Endodermal cell (in vitro differentiated cells): ENCODE results near the gene LDAH. TPM values are rescaled to one million over a fixed set of nuclear protein-coding genes. Genes with fewer than 3 reads are reported as not detected.

Experiments
- DNase-seq: peaks from one replicate; pipeline ENCODE4 v3.0.0-alpha.2; 2017
- H3K27ac ChIP-seq: 2 replicates; pipeline ENCODE4 v1.5.1; 2013; ENCODE audit warnings: mild to moderate bottlenecking, low read depth, low read length, moderate library complexity
- H3K27me3 ChIP-seq: 2 replicates; pipeline ENCODE4 v1.6.1; 2013; ENCODE audit warnings: mild to moderate bottlenecking, low read length, moderate library complexity; ENCODE audit not compliant: insufficient read depth, control insufficient read depth, poor library complexity, severe bottlenecking
- H3K36me3 ChIP-seq: 2 replicates; pipeline ENCODE4 v1.7.0; 2013; ENCODE audit warnings: mild to moderate bottlenecking, low read length, moderate library complexity; ENCODE audit not compliant: control insufficient read depth, insufficient read depth
- H3K4me1 ChIP-seq: one replicate; pipeline ENCODE4 v1.7.0; 2013; ENCODE audit warnings: low read length; ENCODE audit not compliant: control insufficient read depth, insufficient read depth
- H3K4me3 ChIP-seq: 2 replicates; pipeline ENCODE4 v1.5.1; 2013; ENCODE audit warnings: mild to moderate bottlenecking, low read length, moderate library complexity
- H3K9ac ChIP-seq: 2 replicates; pipeline ENCODE4 v1.6.1; 2013; ENCODE audit warnings: mild to moderate bottlenecking, low read length, moderate library complexity; ENCODE audit not compliant: poor library complexity, severe bottlenecking; ENCODE audit errors: extremely low read depth
- H3K9me3 ChIP-seq: 2 replicates; pipeline ENCODE4 v1.6.1; 2013; ENCODE audit warnings: mild to moderate bottlenecking, low read length, moderate library complexity; ENCODE audit not compliant: control insufficient read depth
- H3K27ac Mint-ChIP-seq: 2 replicates; pipeline ENCODE4 v1.8.0; 2020; ENCODE audit warnings: mixed read lengths
- H3K27me3 Mint-ChIP-seq: 2 replicates; pipeline ENCODE4 v1.8.0; 2021; ENCODE audit warnings: mild to moderate bottlenecking, mixed read lengths; ENCODE audit not compliant: insufficient read depth
- H3K36me3 Mint-ChIP-seq: 2 replicates; pipeline ENCODE4 v1.8.0; 2020; ENCODE audit warnings: low read depth, mixed read lengths
- H3K4me1 Mint-ChIP-seq: 2 replicates; pipeline ENCODE4 v1.8.0; 2020; ENCODE audit warnings: mixed read lengths
- H3K4me3 Mint-ChIP-seq: 2 replicates; pipeline ENCODE4 v1.8.0; 2020; ENCODE audit warnings: mild to moderate bottlenecking, moderate library complexity, mixed read lengths
- H3K9me3 Mint-ChIP-seq: 2 replicates; pipeline ENCODE4 v1.8.0; 2020; ENCODE audit warnings: mild to moderate bottlenecking, mixed read lengths
- CTCF ChIP-seq: fragments of 200-600 bp; sonication (generic); conservative IDR thresholded peaks from 2 replicates; pipeline ENCODE4 v1.5.0; 2021; ENCODE audit warnings: antibody characterized with exemption, mild to moderate bottlenecking
- WGBS, 2 experiments: methylation state at CpG; one replicate each; pipeline versions ENCODE4 v1.1.5 to v1.1.7; 2013; ENCODE audit warnings: missing lambda C conversion rate in 2 of 2, mixed read lengths in 1 of 2; ENCODE audit not compliant: insufficient coverage in 1 of 2, insufficient read length in 1 of 2; 5-methylcytosine and 5-hydroxymethylcytosine counted together
- total RNA-seq, 2 donors: library from RNA; stranded (reverse); fragmentation: NEBNext Ultra II Directional in 1 of 2; extraction: Animal tissue kit (Norgen Biotek cat#: 25700) in 1 of 2; gene quantifications; 2 replicates in 1 of 2; 3 replicates in 1 of 2; pipeline ENCODE4 v1.2.1, GENCODE V29; 2021

LDAH gene
- total RNA-seq, 2 donors from 2014 or later: 28.7 to 42.2 TPM

- WGBS, 2 experiments: 74 to 100% methylated on average over 1 to 3 of the region's 4 CpGs
- Mint-ChIP-seq H3K4me3 (no peak overlapping the region), H3K36me3 (no peaks in the 10 kb centered on the region), H3K4me1 (no peaks in the 10 kb centered on the region), H3K27ac (no peak overlapping the region), H3K9me3 (no peaks in the 10 kb centered on the region), H3K27me3 (peaks cover 52% of the 10 kb centered on the region)
- H3K4me3 ChIP-seq: no peak overlapping the region
- no peaks in the 10 kb centered on the region for H3K36me3 ChIP-seq
- no peak overlapping the region for H3K9ac ChIP-seq
- no peak overlapping the region for H3K27ac ChIP-seq
- DNase-seq: no peak
- H3K9me3 ChIP-seq: no peaks in the 10 kb centered on the region
- TF ChIP-seq CTCF: no peak
- H3K27me3 ChIP-seq: peaks cover 46% of the 10 kb centered on the region
- no peaks in the 10 kb centered on the region for H3K4me1 ChIP-seq
Measured at GRCh38 chr2:20657522-20658235, 165.2 kb downstream of the LDAH start.

GRCh38 chr2:20656561-20656960 is 166.3 kb downstream of the LDAH start:
- H3K27me3 Mint-ChIP-seq: peaks cover 42% of the 10 kb centered on the region
- no peak for DNase-seq
- no peak overlapping the region for H3K4me3 Mint-ChIP-seq
- no peaks in the 10 kb centered on the region for H3K9me3 Mint-ChIP-seq
- Histone ChIP-seq H3K27me3 (peaks cover 41% of the 10 kb centered on the region), H3K36me3 (no peaks in the 10 kb centered on the region), H3K27ac (no peak overlapping the region), H3K9me3 (no peaks in the 10 kb centered on the region), H3K4me3 (no peak overlapping the region), H3K9ac (no peak overlapping the region), H3K4me1 (no peaks in the 10 kb centered on the region)
- no peaks in the 10 kb centered on the region for H3K4me1 Mint-ChIP-seq
- WGBS, 2 experiments: 79 to 83% methylated on average over 5 to 7 of the region's 7 CpGs
- no peak overlapping the region for H3K27ac Mint-ChIP-seq
- TF ChIP-seq CTCF: no peak
- H3K36me3 Mint-ChIP-seq: no peaks in the 10 kb centered on the region

GRCh38 chr2:20654535-20654813 is 168.4 kb downstream of the LDAH start:
- DNase-seq: no peak
- Histone ChIP-seq H3K27ac (no peak overlapping the region), H3K9ac (no peak overlapping the region), H3K27me3 (peaks cover 25% of the 10 kb centered on the region), H3K4me3 (no peak overlapping the region), H3K9me3 (no peaks in the 10 kb centered on the region), H3K36me3 (no peaks in the 10 kb centered on the region), H3K4me1 (no peaks in the 10 kb centered on the region)
- H3K9me3 Mint-ChIP-seq: no peaks in the 10 kb centered on the region
- peaks cover 25% of the 10 kb centered on the region for H3K27me3 Mint-ChIP-seq
- 67 to 88% methylated on average over 1 to 2 of the region's 2 CpGs for WGBS, 2 experiments
- H3K27ac Mint-ChIP-seq: no peak overlapping the region
- H3K36me3 Mint-ChIP-seq: no peaks in the 10 kb centered on the region
- H3K4me3 Mint-ChIP-seq: no peak overlapping the region
- peaks cover 3% of the 10 kb centered on the region for H3K4me1 Mint-ChIP-seq
- TF ChIP-seq CTCF: no peak
